Measurements from ENCODE around the gene PNMA6E.
"Not testable (repeated sequence)": the region's sequence is repeated elsewhere in the genome, so short reads cannot be mapped to it uniquely, and the experiment has no call there.

PNMA6E gene

GRCh38 chrX:153395613-153396319 lies 5.4 kb downstream of the PNMA6E start:
- no peak for DNase-seq
- Histone ChIP-seq H3K4me2 (ENCODE audit: low read length) (no peak overlapping the region), H2AK5ac (ENCODE audit: low read length) (no peak overlapping the region), H3K4me3 (ENCODE audit: low read length) (no peak overlapping the region), H4K8ac (ENCODE audit: low read depth, low read length) (no peak overlapping the region), H3K56ac (ENCODE audit: low read length) (no peak overlapping the region), H2BK5ac (ENCODE audit: low read length) (no peak overlapping the region), H3K23ac (ENCODE audit: low read length) (no peak overlapping the region), H3K79me1 (ENCODE audit: low read length) (no peaks in the 10 kb centered on the region), H3K27me3 (ENCODE audit: insufficient read depth, low read length, poor library complexity) (no peaks in the 10 kb centered on the region), H3K79me2 (ENCODE audit: control insufficient read depth, insufficient read depth, low read length) (no peaks in the 10 kb centered on the region), H3K4ac (ENCODE audit: low read depth, low read length) (no peak overlapping the region), H2BK120ac (ENCODE audit: low read depth, low read length) (no peak overlapping the region), H3K4me1 (ENCODE audit: control insufficient read depth, low read depth, low read length) (no peaks in the 10 kb centered on the region), H4K5ac (ENCODE audit: low read length) (no peak overlapping the region), H3K36me3 (ENCODE audit: control insufficient read depth, insufficient read depth, low read length) (no peaks in the 10 kb centered on the region), H3K9ac (ENCODE audit: low read length) (no peak overlapping the region), H2BK15ac (replicated peaks; ENCODE audit: low read depth) (no peak overlapping the region), H3K18ac (ENCODE audit: low read length) (no peak overlapping the region), H3K27ac (ENCODE audit: low read depth, low read length) (no peak overlapping the region)
- no CpG with 5 or more reads among the region's 26 CpGs for WGBS (ENCODE audit: extremely low coverage, insufficient coverage, low lambda C conversion rate)

GRCh38 chrX:153394612-153395011 lies 6.5 kb downstream of the PNMA6E start:
- H3K4ac ChIP-seq (ENCODE audit: low read depth, low read length): no peak overlapping the region
- no peak overlapping the region for H4K8ac ChIP-seq (ENCODE audit: low read depth, low read length)
- no peaks in the 10 kb centered on the region for H3K36me3 ChIP-seq (ENCODE audit: control insufficient read depth, insufficient read depth, low read length)
- no peak overlapping the region for H3K4me3 ChIP-seq (ENCODE audit: low read length)
- no peak overlapping the region for H2BK120ac ChIP-seq (ENCODE audit: low read depth, low read length)
- H3K23ac ChIP-seq (ENCODE audit: low read length): no peak overlapping the region
- no peak overlapping the region for H2AK5ac ChIP-seq (ENCODE audit: low read length)
- H2BK5ac ChIP-seq (ENCODE audit: low read length): no peak overlapping the region
- H2BK15ac ChIP-seq (replicated peaks; ENCODE audit: low read depth): no peak overlapping the region
- no peak overlapping the region for H4K5ac ChIP-seq (ENCODE audit: low read length)
- H3K4me1 ChIP-seq (ENCODE audit: control insufficient read depth, low read depth, low read length): no peaks in the 10 kb centered on the region
- no peaks in the 10 kb centered on the region for H3K79me1 ChIP-seq (ENCODE audit: low read length)
- no peaks in the 10 kb centered on the region for H3K79me2 ChIP-seq (ENCODE audit: control insufficient read depth, insufficient read depth, low read length)
- no peak overlapping the region for H3K9ac ChIP-seq (ENCODE audit: low read length)
- no peaks in the 10 kb centered on the region for H3K27me3 ChIP-seq (ENCODE audit: insufficient read depth, low read length, poor library complexity)
- H3K56ac ChIP-seq (ENCODE audit: low read length): no peak overlapping the region
- no CpG with 5 or more reads among the region's 13 CpGs for WGBS (ENCODE audit: extremely low coverage, insufficient coverage, low lambda C conversion rate)
- H3K4me2 ChIP-seq (ENCODE audit: low read length): no peak overlapping the region
- no peak for DNase-seq
- no peak overlapping the region for H3K27ac ChIP-seq (ENCODE audit: low read depth, low read length)
- H3K18ac ChIP-seq (ENCODE audit: low read length): no peak overlapping the region

GRCh38 chrX:153392642-153393321 lies 8.4 kb downstream of the PNMA6E start:
- Histone ChIP-seq H3K4me2 (ENCODE audit: low read length) (no peak overlapping the region), H3K23ac (ENCODE audit: low read length) (no peak overlapping the region), H3K36me3 (ENCODE audit: control insufficient read depth, insufficient read depth, low read length) (no peaks in the 10 kb centered on the region), H3K27ac (ENCODE audit: low read depth, low read length) (no peak overlapping the region), H4K8ac (ENCODE audit: low read depth, low read length) (no peak overlapping the region), H3K79me2 (ENCODE audit: control insufficient read depth, insufficient read depth, low read length) (no peaks in the 10 kb centered on the region), H3K79me1 (ENCODE audit: low read length) (no peaks in the 10 kb centered on the region), H3K27me3 (ENCODE audit: insufficient read depth, low read length, poor library complexity) (no peaks in the 10 kb centered on the region), H3K4me1 (ENCODE audit: control insufficient read depth, low read depth, low read length) (no peaks in the 10 kb centered on the region), H2BK5ac (ENCODE audit: low read length) (no peak overlapping the region), H2BK120ac (ENCODE audit: low read depth, low read length) (no peak overlapping the region), H3K56ac (ENCODE audit: low read length) (no peak overlapping the region), H2BK15ac (replicated peaks; ENCODE audit: low read depth) (no peak overlapping the region), H3K4me3 (ENCODE audit: low read length) (no peak overlapping the region), H3K4ac (ENCODE audit: low read depth, low read length) (no peak overlapping the region), H4K5ac (ENCODE audit: low read length) (no peak overlapping the region), H3K9ac (ENCODE audit: low read length) (no peak overlapping the region), H2AK5ac (ENCODE audit: low read length) (no peak overlapping the region), H3K18ac (ENCODE audit: low read length) (no peak overlapping the region)
- no peak for DNase-seq
- WGBS (ENCODE audit: extremely low coverage, insufficient coverage, low lambda C conversion rate): no CpG with 5 or more reads among the region's 16 CpGs

- not testable (repeated sequence) for H4K8ac ChIP-seq (ENCODE audit: low read depth, low read length); H3K18ac ChIP-seq (ENCODE audit: low read length); H3K4me3 ChIP-seq (ENCODE audit: low read length); H3K79me1 ChIP-seq (ENCODE audit: low read length); H3K23ac ChIP-seq (ENCODE audit: low read length); H2BK5ac ChIP-seq (ENCODE audit: low read length); H3K4me2 ChIP-seq (ENCODE audit: low read length); H2BK15ac ChIP-seq (replicated peaks; ENCODE audit: low read depth); H3K36me3 ChIP-seq (ENCODE audit: control insufficient read depth, insufficient read depth, low read length); H3K27me3 ChIP-seq (ENCODE audit: insufficient read depth, low read length, poor library complexity); H3K79me2 ChIP-seq (ENCODE audit: control insufficient read depth, insufficient read depth, low read length); DNase-seq; H2AK5ac ChIP-seq (ENCODE audit: low read length); H3K27ac ChIP-seq (ENCODE audit: low read depth, low read length); H4K5ac ChIP-seq (ENCODE audit: low read length); H3K4ac ChIP-seq (ENCODE audit: low read depth, low read length); H3K9ac ChIP-seq (ENCODE audit: low read length); H3K56ac ChIP-seq (ENCODE audit: low read length); H2BK120ac ChIP-seq (ENCODE audit: low read depth, low read length); H3K4me1 ChIP-seq (ENCODE audit: control insufficient read depth, low read depth, low read length)
- WGBS (ENCODE audit: extremely low coverage, insufficient coverage, low lambda C conversion rate): no CpG with 5 or more reads among the region's 6 CpGs
These were observed 11.7 kb downstream of the PNMA6E start for GRCh38 chrX:153389460-153389768.

GRCh38 chrX:153388722-153389459 lies 12.3 kb downstream of the PNMA6E start:
- H3K36me3 ChIP-seq (ENCODE audit: control insufficient read depth, insufficient read depth, low read length): no peaks in the 10 kb centered on the region
- H2AK5ac ChIP-seq (ENCODE audit: low read length): no peak overlapping the region
- H3K79me2 ChIP-seq (ENCODE audit: control insufficient read depth, insufficient read depth, low read length): no peaks in the 10 kb centered on the region
- H3K27ac ChIP-seq (ENCODE audit: low read depth, low read length): no peak overlapping the region
- H3K4me3 ChIP-seq (ENCODE audit: low read length): no peak overlapping the region
- H3K4me2 ChIP-seq (ENCODE audit: low read length): no peak overlapping the region
- H2BK15ac ChIP-seq (replicated peaks; ENCODE audit: low read depth): no peak overlapping the region
- no peak overlapping the region for H2BK120ac ChIP-seq (ENCODE audit: low read depth, low read length)
- WGBS (ENCODE audit: extremely low coverage, insufficient coverage, low lambda C conversion rate): no CpG with 5 or more reads among the region's 14 CpGs
- H3K23ac ChIP-seq (ENCODE audit: low read length): no peak overlapping the region
- H3K79me1 ChIP-seq (ENCODE audit: low read length): no peaks in the 10 kb centered on the region
- no peaks in the 10 kb centered on the region for H3K27me3 ChIP-seq (ENCODE audit: insufficient read depth, low read length, poor library complexity)
- H3K9ac ChIP-seq (ENCODE audit: low read length): no peak overlapping the region
- DNase-seq: no peak
- H4K5ac ChIP-seq (ENCODE audit: low read length): no peak overlapping the region
- no peak overlapping the region for H3K4ac ChIP-seq (ENCODE audit: low read depth, low read length)
- no peak overlapping the region for H3K18ac ChIP-seq (ENCODE audit: low read length)
- H4K8ac ChIP-seq (ENCODE audit: low read depth, low read length): no peak overlapping the region
- no peaks in the 10 kb centered on the region for H3K4me1 ChIP-seq (ENCODE audit: control insufficient read depth, low read depth, low read length)
- H3K56ac ChIP-seq (ENCODE audit: low read length): no peak overlapping the region
- no peak overlapping the region for H2BK5ac ChIP-seq (ENCODE audit: low read length)
